Embryonic facial prominence (tissue), 1 donor: ENCODE measurements around the gene NPAS3.

Experiments used
- DNase-seq: peaks from one replicate; pipeline ENCODE4 v3.0.0-alpha.2; 2016; ENCODE audit errors: extremely low spot score

The NPAS3 gene

DNA sequence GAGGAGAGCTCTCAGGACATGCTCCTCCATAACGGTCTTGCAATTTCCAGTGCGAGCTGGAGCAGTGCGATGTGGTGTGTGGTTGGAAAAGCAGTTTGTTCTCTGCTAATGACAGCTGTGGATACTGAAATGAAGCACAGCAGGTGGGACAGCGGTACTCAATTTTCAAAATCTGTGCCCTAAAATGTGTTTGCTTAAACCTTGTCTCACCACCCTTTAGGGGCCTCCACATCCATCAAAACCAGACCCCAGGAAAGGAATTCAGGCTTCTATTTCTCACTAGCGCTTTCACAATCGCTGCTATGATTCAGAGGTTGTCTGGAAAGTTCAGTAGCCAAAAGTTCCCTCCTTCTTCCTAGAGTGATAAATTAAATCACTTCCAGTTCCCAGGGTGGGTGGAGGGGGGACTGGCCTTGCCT is 571.4 kb downstream of the NPAS3 start:
- no peak for DNase-seq

DNA sequence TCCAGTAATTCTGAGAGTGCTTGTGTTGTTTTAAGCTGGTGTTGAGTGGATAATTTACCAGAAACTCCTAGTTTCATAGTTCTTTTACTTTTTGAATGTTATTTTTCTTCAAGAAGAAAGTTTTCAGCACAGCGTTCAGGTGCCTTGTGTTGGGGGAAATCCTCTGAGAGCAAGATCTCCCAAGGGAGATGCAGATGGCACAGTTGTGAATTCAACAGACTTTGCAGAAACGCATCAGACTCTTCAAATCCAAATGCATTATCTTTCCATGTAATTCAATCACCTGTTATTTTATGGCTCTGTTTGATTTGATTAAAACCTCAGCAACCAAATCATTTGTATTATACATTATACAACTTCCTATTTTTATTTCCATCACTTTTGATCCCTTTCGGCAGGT is 572.3 kb downstream of the NPAS3 start:
- no peak for DNase-seq

DNA sequence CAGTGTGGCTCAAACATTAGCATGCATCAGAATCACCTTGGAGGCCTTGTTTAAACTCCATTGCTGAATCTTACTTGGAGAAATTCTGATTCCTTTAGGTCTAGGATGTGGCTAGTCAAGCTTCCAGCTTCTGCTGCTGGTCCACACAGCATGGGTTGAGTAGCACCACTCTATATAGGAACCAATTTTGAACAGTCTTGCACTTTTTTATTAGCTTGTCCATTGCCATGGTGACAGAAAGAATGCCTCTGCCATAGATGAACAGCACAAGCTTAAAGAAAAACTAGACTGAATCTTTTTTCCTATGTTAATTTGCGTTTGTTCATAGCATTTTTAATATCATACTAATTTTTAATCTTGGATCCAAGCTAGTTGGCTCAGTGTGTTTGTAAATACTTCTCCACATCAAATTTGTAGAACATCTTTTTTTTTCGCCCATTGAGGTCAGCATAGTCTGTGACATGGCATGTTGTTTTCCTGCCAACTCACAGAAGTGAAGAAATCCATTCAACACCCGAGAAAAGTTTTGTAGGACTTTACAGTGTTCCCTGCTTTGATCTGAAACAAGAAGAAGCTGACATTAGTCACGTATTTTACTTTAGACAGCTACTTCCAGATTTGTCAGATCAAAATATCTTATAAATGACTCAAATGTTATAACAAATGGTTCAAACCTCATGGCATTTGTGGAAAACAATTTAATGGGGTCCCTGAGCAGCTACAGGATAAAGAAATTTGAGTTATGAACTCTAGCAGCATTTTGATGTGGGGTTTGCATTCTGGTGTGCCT is 573.4 kb downstream of the NPAS3 start:
- no peak for DNase-seq

DNA sequence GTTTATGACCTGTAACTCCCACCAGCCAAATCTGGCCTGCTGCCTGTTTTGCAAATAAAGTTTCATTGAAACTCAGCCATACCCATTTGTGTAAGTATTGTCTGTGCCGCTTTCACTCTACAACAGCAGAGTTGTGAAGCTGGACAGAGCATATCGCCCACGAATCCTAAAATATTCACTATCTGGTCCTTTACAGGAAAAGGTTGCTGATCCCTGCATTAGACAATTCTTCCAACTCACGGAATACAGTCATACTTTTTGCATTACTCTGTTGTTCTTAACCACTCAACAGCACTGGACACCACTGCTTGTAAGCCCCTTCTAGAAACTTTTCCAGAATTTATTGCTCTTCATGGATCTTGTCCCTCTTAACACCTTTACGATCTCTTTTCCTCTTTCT is 576.8 kb downstream of the NPAS3 start:
- DNase-seq, result no peak

DNA sequence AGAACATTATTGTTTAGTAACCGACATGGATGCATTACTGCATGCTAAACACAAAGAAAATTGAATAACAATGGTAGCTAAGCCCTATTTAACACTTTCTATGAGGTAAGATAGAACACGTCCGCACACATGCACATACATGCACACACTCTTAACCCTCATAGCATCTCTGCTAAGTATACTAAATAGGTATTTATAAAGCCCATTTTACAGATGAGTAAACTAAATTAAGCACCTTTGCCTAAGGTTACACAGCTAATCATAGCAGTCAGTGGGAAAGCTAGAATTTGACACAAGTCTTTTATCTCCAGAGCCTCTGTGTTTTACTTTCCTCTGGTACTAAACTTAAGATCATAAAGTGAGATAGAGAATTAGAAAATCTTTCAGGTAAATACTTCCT is 577.2 kb downstream of the NPAS3 start:
- no peak for DNase-seq

DNA sequence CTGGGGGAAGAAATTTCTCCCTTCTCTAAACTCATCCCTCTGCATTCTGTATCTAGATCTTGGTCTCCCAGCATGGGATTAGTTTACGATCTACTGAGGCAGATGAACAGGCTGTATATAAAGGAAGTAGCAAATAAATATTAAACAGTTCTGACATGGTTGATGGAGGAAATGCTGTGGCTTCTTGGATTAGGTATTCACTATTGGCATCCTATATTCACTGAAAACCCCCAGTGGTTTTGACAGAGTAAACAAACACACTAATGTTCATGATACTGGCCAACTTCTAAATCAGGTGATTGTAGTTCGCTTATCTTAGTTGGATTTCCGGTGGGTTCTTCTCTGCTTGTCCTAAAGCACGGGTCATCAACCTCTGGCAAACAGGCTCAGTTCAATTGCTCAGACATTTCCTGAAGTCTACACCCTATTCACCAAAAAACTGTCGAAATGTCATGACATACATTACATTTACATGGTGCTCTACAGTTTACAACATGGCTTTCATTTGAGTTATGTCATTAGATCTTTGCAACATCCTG is 578.3 kb downstream of the NPAS3 start:
- DNase-seq, result no peak

DNA sequence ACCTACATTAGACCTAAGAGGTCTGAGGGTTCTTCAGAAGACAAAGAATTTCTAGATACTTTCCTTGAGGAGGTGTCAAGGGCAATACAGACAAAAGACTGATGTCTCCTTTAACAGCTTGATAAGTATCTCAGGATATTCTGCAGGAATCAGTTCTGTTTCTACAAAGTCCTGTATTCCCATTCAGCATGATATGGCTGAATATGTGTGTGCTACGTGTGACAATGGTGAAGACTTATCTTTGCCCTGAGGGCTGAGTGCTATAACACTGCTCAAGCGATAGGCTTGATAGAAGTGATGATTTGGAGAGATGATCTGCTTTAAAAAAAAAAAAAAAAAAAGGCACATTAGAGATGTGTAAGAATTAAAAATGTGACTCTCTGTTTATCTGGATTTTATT is 582.5 kb downstream of the NPAS3 start:
- no peak for DNase-seq

DNA sequence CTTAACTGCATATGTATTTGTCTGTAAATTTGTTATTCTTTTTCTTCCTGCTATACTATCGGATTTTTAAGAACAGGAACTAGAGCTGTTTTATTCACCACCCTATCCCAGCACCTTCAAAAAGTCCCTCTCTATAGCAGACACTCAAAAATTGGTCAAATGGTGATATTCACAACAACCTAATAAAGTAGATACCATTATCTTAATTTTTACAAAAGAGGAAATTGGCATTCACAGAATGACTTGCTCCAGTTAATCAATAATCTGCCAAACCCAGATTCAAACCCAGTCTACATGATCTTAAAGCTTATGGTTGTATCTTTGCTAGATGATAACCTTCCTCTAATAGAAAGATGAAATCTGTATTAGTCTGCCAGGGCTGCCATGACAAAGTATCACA is 585.6 kb downstream of the NPAS3 start:
- no peak for DNase-seq

DNA sequence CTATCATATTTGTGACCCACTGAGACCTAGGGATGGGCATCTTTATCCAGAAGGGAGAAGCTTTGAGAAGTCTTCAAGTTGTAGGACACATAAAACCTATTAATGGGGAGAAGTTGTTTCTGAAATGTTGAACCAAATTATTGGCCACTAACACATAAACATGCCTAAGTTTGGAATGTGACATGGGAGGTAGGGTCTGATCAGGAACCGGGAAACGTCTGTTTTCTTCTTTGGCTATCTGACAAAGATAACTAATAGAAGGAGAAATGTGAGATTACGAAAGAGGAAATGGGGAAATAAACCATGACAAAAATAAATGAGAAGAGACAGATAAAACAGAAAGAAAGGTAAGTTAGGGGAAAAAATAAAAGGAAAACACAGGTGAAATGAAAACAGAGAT is 586.9 kb downstream of the NPAS3 start:
- DNase-seq, result no peak

DNA sequence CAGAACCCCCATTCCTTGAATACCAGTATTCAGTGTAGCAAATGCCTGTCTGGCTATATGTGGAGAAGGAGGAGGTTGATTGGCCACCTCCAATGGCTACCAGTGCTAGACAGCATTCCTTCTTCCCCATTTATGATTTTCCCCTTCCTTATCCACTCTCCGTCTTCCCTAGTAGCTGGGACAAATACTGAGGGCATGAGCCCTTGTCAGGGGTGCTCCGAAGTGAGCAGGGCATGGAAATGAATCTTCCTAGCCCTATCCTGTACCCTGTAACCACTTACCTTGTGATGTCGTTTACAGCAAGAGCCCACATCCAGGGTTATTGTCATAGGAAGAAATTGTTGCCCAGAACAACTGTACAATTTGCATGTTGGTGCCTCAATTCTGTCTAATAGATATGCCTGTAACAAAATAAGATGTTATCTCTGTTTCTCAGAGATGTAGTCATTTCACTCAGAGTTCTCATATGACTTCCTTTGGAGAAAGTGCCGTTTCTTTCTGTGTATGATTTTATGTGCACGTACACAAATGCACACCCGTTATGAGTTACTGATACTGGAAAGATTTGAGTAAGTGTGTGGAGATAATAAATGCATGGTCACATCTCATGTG is 588.5 kb downstream of the NPAS3 start:
- no peak for DNase-seq

DNA sequence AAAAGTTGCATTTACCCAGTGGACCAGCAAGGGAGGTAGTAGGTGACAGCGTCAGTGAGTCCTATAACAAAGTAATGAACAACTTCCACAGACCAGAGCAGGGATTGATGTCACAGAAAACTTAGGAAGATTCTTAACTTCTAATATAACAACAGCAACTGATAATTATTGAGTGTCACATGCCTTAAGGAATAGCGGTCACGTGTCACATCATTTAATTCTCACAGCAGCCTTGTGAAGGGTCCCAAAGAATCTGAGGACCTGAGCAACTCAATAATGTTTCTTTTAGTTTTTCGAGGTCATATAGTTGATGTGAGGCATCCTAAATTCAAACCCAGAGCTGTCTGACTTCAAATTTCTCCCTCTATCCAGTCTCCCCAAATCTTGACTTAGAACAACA is 590.0 kb downstream of the NPAS3 start:
- no peak for DNase-seq

DNA sequence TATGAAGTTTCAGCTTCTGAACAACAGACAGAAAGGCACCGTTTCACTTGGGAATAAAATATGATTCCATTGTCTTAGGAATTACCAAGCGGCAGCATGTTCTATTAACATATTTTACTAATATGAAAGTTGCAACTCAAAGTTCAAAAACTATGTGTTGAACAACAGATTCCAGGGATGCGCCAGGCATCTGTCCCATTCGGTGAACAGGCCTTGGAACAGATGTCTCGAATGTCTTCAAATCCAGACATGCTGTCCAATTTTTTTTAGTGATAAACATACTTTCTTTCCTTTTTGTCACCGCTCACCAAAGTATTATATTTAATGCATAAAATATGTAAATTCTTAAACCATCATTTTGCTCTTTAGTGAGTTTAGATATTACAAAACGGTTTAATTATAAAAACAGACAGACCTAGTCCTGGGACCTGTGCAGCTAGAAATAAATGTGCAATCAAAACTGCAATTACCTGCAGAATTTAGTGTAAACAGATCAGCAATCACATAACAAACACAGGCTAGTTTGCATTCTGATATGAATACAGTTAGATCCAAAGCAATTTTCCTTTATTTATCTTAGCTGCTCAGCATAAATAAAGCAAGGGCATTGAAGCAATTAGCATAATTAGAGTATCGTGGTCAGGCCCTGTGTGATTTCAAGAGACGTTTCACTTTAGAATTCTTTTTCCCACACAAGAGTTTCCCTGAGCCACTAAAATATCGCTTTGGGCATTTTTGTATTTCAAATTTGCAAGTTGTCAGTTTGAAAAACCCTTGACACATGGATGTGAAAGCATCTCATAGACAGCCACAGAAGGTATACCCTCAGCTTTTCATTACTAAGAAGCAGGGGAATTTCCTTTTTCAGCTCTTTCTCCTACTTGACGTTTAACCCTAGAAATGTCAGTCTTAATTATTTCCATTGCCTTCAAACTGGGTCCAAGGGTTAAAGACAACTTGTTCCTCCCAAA is 591.4 kb downstream of the NPAS3 start:
- DNase-seq, result no peak

DNA sequence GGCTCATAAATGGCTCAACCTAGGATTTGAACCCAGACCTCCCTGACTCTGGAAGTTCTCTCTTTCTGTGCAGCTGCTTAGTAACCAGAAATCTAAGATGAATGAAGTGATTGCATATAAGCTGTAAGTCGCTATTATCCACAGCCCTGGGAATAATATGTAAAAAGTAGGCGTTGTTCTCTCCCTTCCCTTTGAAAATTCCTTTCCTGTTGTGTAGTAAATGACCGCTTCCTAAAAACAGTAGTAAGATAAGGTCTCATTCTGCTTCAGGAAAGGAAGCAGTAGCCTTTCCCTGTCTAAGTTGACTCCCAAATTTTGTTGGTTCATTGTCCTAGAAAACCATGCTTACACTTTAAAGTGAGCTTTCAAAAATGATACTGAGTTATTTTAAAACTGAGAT is 593.9 kb downstream of the NPAS3 start:
- no peak for DNase-seq

DNA sequence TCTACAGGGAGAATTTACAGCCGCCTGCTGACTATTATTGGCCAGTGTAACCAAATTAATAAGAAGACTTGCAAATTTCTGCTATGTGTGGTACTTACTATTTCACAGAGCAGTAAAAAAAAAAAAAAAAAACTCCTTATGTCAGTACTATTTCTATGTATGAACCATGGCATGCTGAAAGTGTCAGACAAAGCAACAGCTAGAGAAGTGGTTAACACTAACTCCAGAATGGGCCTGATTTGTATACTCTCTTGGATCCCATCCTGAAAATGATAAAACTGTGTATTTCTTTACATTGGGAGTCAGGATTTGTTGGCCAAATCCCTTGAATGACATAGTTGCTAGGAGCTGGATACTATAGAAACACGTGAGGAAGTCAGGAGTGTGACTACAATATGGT is 595.4 kb downstream of the NPAS3 start:
- DNase-seq, result no peak

DNA sequence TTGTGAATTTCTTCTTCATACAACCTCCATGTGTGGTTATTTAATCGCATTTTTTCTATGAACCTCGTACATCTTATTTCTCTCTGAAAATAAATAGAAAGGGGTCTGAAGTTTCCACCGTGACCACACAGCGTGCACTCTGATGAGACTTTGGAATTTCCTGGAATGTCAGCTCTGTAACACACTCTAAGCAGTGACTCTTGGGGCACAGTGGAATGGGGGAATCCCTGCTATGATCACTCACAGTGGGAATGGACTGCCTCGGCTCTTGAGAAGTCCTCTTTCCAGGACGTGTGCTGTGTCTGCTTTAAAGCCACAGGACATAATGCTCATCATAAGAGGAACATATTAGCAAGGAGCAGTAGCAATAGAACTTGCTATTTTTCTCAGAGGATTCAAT is 596.0 kb downstream of the NPAS3 start:
- no peak for DNase-seq

DNA sequence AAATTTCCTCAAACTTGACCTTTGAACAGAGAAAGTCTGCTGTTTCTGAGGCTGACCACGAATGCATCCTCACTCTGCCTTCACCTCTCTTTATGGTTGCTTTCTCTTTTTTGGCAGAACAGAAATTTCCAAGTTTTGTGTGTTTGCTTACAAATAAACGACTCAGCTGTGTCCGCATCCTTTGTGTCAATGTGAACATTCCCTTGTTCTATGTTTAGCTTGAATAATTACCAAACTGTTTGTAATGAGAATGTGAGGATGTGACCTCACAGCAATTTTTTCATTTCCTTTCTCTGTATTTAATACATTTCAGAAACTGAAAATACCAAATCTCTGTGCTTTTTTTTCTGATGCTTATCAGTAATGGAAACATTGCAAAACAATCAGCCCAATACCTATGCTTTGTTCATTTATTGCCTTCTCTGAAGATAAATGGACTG is 601.3 kb downstream of the NPAS3 start:
- no peak for DNase-seq

DNA sequence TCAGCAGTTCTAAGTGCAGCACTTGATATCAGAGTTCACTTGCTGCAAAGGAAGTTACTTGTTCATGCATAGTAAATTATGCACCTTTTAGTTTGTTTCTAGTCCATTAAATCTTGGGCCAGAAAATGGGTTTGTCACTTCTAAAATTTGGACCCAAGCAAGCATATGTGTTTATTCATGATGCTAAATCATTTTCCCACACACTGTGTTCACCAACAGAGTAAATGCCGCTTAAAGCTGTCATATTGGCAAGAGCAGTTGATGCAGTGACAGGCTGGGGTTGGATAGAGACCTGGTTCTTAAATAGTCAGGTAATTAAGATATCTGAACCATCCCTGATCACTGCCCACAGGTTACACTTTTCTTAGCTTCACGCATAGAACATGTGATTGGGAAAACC is 602.5 kb downstream of the NPAS3 start:
- DNase-seq, result no peak

DNA sequence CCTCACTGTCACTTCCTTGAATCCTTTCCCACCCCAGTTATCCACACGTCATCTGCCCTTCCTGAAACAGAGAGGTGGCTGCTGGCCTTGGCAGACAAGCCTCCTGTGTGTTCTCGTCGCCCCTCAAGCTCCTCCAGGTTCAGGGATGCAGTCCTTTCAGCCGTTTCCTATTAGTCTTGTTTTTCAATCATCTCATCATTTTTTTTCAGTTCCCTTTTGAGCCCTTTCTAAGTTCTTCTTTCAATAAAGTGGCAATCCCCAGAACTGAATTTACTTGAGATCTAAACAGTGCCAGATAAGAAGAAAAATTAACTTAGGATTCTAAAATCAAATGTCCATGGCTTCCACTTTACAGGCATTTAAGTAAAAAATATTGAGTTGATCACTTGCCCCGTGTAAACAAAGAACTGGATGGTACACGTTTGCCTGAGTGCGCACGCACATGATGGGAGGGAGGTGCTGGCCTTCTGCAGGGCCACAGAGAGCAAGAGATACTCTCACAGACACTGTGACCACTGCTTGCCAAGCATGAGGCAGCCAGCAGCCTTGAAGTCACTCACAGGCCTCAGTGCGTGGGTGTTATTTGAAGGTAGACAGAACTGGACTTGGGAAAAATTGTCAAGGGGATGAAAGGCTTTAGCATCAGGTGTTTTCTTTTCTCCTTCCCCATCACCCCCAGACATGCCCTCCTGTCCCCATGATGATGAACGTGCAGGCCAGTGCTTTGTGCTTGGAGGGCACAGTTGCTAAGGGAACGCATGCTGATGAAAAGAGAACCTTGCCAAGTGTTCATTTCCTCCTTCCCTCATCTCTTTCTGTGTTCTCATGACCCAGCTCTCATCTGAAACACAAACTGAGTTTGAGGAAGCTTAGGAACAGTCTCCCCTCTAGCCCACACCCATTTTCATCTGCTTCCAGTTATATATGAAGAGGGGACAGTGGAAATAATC is 603.9 kb downstream of the NPAS3 start:
- DNase-seq, result no peak

DNA sequence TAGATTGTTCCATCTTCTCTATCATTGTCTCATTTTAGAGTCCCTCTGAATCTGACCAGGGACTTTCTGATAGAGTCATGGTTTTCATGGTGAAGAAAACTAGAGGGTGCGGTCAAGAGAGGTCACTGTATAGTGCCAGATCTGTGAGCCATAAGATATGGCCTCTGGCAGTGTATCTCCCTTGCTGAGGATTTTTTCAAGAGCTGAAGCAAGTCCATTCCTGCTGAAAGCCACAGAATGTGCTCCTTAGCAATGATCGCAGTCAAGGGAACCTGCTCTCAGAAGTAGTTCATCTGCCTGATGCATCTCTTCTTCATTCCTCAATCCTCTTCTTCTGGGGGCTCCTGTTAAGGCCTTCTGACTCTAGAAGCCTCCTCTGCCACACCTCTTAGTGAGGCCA is 607.0 kb downstream of the NPAS3 start:
- DNase-seq, result no peak

DNA sequence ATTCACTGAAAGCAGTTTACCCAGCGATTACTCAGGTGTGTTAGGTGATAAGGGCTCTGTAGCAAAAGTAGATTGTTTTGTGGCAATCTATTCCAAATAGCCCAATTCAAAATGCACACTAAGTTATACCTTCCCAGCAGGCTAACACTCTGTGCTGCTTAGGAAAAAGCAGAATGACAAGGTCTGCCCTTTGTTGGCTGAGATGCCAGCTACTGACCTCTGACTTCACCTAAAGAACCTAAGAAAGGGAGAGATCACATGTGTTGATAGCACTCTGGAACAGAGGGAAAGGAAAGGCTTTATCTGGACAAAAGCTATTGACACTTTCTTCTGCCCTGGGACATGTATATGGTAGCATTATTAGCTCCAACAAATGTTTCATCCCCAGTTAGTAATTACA is 609.9 kb downstream of the NPAS3 start:
- DNase-seq, result no peak

DNA sequence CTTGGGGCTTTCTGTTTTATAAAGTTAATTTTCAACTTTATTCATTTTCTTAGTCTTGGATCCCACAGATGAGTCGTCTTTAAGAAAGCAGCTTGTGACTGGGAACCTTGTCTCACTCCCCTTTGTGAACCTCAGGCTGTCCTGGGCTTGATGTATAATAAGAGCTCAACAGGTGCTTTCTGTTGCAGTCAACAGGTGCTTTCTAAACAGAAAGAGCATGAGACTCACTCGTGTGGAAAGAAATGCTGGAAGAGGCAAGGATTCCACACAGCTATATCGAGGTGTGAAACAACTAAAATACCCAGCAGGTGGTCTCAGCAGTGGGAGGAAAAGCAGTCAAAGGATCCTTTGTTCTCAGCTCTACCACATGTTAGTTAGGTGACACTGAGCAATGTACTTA is 613.3 kb downstream of the NPAS3 start:
- no peak for DNase-seq
